ENCODE results near the gene KCNQ4. TPM values are rescaled to one million over a fixed set of nuclear protein-coding genes. Genes with fewer than 3 reads are reported as not detected.
A peak's percentile ranks its signal among the peaks of the same experiment; 100 is the strongest.

Gene KCNQ4
- total RNA-seq, 1 donor from 2014 or later: 1.5 TPM

DNA sequence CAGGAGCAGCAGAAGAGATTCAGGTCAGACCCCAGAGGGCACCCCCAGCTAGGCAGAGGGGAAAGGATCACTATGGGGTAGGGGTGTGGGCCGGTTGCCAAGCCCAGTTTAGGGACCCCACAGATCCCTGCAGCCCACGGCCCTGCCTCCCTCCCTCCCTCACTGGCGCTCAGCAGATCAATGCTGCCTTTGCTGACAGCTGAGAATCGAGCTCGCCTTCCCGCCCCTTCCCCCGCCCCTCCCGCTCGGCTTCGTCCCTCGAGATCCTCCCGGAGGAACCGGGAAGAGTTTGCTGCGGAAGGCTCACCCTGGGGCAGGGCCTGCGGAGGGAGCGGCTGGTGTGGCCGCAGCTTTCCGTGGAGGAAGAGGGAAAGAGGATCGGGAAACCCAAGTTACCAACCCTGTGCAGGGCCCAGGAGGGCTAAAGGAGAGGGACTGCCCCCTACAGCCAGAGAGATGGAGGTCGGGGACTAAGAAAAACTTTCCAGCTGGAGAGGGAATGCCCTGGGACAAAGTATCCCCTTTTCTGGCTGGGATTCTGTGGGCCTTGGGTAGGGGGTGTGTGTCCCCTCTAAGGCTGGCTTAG is 1.1 kb upstream of the KCNQ4 start:
- TF ChIP-seq, protein P1, sequence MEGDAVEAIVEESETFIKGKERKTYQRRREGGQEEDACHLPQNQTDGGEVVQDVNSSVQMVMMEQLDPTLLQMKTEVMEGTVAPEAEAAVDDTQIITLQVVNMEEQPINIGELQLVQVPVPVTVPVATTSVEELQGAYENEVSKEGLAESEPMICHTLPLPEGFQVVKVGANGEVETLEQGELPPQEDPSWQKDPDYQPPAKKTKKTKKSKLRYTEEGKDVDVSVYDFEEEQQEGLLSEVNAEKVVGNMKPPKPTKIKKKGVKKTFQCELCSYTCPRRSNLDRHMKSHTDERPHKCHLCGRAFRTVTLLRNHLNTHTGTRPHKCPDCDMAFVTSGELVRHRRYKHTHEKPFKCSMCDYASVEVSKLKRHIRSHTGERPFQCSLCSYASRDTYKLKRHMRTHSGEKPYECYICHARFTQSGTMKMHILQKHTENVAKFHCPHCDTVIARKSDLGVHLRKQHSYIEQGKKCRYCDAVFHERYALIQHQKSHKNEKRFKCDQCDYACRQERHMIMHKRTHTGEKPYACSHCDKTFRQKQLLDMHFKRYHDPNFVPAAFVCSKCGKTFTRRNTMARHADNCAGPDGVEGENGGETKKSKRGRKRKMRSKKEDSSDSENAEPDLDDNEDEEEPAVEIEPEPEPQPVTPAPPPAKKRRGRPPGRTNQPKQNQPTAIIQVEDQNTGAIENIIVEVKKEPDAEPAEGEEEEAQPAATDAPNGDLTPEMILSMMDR (IDR thresholded peaks at IDR 0.05; ENCODE audit: borderline replicate concordance): no peak
- peak overlapping the region; percentile 70 for H3K4me3 ChIP-seq
- H3K4me1 ChIP-seq: peaks cover 39% of the 10 kb centered on the region
- peaks cover 1% of the 10 kb centered on the region for H3K9me3 ChIP-seq (replicated peaks)
- H3K27me3 ChIP-seq (ENCODE audit: low read depth): no peaks in the 10 kb centered on the region
- DNase-seq: peak; percentile 42
- peaks cover under 1% of the 10 kb centered on the region for H3K36me3 ChIP-seq
- H3K27ac ChIP-seq (replicated peaks): no peak overlapping the region
- intact Hi-C loops (cut with micrococcal nuclease): no loop called here

DNA sequence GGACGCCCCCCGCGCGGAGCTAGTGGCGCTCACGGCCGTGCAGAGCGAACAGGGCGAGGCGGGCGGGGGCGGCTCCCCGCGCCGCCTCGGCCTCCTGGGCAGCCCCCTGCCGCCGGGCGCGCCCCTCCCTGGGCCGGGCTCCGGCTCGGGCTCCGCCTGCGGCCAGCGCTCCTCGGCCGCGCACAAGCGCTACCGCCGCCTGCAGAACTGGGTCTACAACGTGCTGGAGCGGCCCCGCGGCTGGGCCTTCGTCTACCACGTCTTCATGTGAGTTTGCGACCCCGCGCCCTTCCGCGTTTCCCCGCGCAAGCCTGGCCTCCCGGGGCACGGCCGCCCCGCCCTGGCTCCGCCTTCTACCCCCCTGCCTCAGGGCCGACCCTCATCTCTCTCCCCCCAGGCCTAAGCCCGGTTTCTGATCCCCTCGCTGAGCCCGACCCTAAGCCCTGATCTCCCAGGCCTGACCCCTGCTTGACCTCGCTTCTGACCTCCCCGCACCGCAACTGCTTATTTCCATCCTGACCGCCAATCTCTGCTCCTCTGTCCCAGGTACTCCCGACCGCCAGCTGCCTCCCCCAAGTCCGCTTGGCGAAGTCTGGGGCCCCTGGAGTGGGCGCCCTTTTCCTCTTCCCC is 669 bp downstream of the KCNQ4 start:
- Histone ChIP-seq H3K27me3 (ENCODE audit: low read depth) (no peaks in the 10 kb centered on the region), H3K27ac (replicated peaks) (peak overlapping the region; percentile 67), H3K36me3 (no peaks in the 10 kb centered on the region), H3K4me3 (peak overlapping the region; percentile 70), H3K9me3 (replicated peaks) (no peaks in the 10 kb centered on the region), H3K4me1 (peaks cover 39% of the 10 kb centered on the region)
- no peak for DNase-seq
- intact Hi-C loops (cut with micrococcal nuclease): no loop called here
- TF ChIP-seq, protein P1 (IDR thresholded peaks at IDR 0.05; ENCODE audit: borderline replicate concordance): no peak

DNA sequence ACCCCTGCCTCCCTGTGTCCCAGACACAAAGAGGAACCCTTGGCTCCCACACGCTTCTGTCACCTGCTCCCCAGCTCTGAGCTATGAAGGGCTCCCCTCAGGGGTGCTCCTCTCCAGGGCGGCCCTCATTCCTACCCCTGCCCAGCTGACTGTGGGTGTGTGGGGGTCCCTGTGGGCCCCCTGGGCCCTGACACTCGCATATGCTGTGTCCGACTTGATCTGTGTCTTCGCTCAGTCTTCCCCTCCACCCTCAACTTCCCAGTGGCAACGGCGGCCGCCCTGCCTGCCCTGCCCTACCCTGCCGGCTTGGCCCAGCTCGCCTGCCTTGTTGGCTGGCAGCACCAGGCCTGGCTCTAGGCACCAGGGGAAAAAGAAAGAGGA is 1.2 kb downstream of the KCNQ4 start:
- no peak for DNase-seq
- TF ChIP-seq, protein P1 (IDR thresholded peaks at IDR 0.05; ENCODE audit: borderline replicate concordance): no peak
- Histone ChIP-seq H3K27me3 (ENCODE audit: low read depth) (no peaks in the 10 kb centered on the region), H3K27ac (replicated peaks) (peak overlapping the region; percentile 67), H3K4me1 (peaks cover 39% of the 10 kb centered on the region), H3K36me3 (no peaks in the 10 kb centered on the region), H3K4me3 (peak overlapping the region; percentile 70), H3K9me3 (replicated peaks) (no peaks in the 10 kb centered on the region)
- intact Hi-C loops (cut with micrococcal nuclease): no loop called here

DNA sequence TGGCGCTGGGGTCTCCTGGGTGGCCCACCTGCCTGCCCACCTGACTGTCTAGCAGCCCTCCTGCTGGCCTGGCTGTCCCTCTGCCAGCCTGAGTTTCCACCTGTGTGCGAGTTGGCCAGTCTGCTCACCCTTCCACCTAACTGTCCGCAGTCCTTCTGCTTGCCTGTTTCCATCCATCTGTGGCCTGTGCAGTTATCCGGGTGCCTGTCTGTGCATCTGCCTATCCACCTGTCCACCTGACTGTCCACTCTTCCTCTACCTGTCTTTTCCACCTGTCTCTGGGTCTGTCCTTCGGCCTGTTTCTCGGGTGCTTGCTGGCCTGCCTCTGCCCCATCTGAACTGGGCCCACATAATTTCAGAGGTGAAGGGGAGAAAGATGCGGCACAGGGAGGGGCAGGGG is 1.9 kb downstream of the KCNQ4 start:
- no peak for DNase-seq
- Histone ChIP-seq H3K27ac (replicated peaks) (peak overlapping the region; percentile 67), H3K36me3 (no peaks in the 10 kb centered on the region), H3K9me3 (replicated peaks) (no peaks in the 10 kb centered on the region), H3K4me3 (peak overlapping the region; percentile 70), H3K27me3 (ENCODE audit: low read depth) (no peaks in the 10 kb centered on the region), H3K4me1 (peaks cover 41% of the 10 kb centered on the region)
- intact Hi-C loops (cut with micrococcal nuclease): no loop called here
- TF ChIP-seq, protein P1 (IDR thresholded peaks at IDR 0.05; ENCODE audit: borderline replicate concordance): no peak

DNA sequence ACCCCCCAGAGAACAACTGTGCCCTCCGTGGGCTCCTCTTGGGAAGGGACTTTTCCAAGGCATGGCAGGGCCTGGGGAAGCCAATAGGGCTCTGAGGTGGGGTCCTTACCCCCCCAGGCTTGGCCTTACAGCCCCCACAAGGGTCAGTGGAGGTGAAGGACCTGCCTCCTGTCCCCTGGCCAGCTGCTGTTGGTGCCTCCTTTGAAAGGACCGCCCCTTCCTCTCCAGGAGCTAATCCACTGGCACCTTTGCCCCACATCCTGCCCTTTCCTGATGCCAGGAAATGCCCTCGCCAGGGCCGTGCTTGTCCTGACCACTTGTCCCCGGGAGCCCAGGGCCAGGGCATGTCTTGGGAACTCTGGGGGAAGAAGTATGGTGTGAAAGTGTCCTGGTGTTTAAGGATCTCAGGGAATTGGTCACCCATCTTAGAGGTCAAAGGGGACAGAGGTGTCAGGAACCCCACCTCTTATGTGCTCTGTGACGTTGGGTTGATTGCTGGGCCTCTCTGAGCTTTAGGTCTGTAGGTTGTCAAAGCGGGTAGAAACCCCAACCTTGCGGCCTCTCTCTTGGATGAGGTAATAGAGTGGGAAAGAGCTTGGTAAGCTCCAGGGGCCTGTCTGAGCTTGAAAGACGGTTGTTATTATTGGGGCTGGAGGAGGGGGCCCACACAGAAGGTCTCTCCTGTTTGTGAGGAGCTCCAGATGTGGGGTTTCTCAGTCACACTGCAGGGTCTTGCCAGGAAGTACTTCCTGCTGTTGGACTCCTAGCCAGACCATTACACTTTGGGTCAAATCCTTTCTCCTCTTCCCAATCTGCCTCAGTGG is 2.8 kb downstream of the KCNQ4 start:
- Histone ChIP-seq H3K27me3 (ENCODE audit: low read depth) (no peaks in the 10 kb centered on the region), H3K36me3 (no peaks in the 10 kb centered on the region), H3K4me3 (no peak overlapping the region), H3K9me3 (replicated peaks) (no peaks in the 10 kb centered on the region), H3K27ac (replicated peaks) (no peak overlapping the region), H3K4me1 (peaks cover 45% of the 10 kb centered on the region)
- intact Hi-C loops (cut with micrococcal nuclease): no loop called here
- TF ChIP-seq, protein P1 (IDR thresholded peaks at IDR 0.05; ENCODE audit: borderline replicate concordance): no peak
- no peak for DNase-seq
